Stimulated activated CD4-positive, alpha-beta T cell treated with anti-CD3 and anti-CD28 coated beads, TNF-alpha, amount 100 ng/mL, for 1 hour (primary cell): ENCODE measurements around the gene SCGN.

Experiments used
- DNase-seq, 3 donors: peaks; one replicate each; pipeline ENCODE4 v3.0.0-alpha.2; 2020; ENCODE audit warnings: low read depth in 3 of 3, low spot score in 1 of 3

SCGN gene

GRCh38 chr6:25652007-25652515, at the start of gene SCGN:
SCGN (plus strand) TSS chr6:25652215; CDS start chr6:25652404, 189 bp downstream.
- DNase-seq: peak in 1 of 3 donors; percentile 12

GRCh38 chr6:25602674-25602982, 49.4 kb upstream of the SCGN start:
- DNase-seq: no peak

- DNase-seq: no peak
Observed at GRCh38 chr6:25603251-25603650, 48.8 kb upstream of the SCGN start.

- DNase-seq: no peak
Observed at GRCh38 chr6:25606151-25606550, 45.9 kb upstream of the SCGN start.

- no peak for DNase-seq
Observed at GRCh38 chr6:25608558-25609174, 43.3 kb upstream of the SCGN start.

- no peak for DNase-seq
Observed at GRCh38 chr6:25612666-25613065, 39.3 kb upstream of the SCGN start.

GRCh38 chr6:25613415-25613814, 38.6 kb upstream of the SCGN start:
- DNase-seq: no peak

GRCh38 chr6:25614052-25614451, 38.0 kb upstream of the SCGN start:
- no peak for DNase-seq

GRCh38 chr6:25615471-25615870, 36.5 kb upstream of the SCGN start:
- no peak for DNase-seq

GRCh38 chr6:25617997-25618396, 34.0 kb upstream of the SCGN start:
- DNase-seq: no peak

GRCh38 chr6:25619217-25619616, 32.8 kb upstream of the SCGN start:
- no peak for DNase-seq

GRCh38 chr6:25620391-25620790, 31.6 kb upstream of the SCGN start:
- DNase-seq: no peak

- DNase-seq: no peak
Observed at GRCh38 chr6:25623065-25623464, 28.9 kb upstream of the SCGN start.

GRCh38 chr6:25623879-25624278, 28.1 kb upstream of the SCGN start:
- no peak for DNase-seq

- no peak for DNase-seq
Observed at GRCh38 chr6:25627001-25627400, 25.0 kb upstream of the SCGN start.

GRCh38 chr6:25628471-25629197, 23.4 kb upstream of the SCGN start:
- no peak for DNase-seq

GRCh38 chr6:25629198-25629576, 22.8 kb upstream of the SCGN start:
- no peak for DNase-seq

GRCh38 chr6:25630508-25631278, 21.3 kb upstream of the SCGN start:
- DNase-seq: no peak

- DNase-seq: no peak
Observed at GRCh38 chr6:25635886-25636317, 16.1 kb upstream of the SCGN start.

- no peak for DNase-seq
Observed at GRCh38 chr6:25637211-25637610, 14.8 kb upstream of the SCGN start.

GRCh38 chr6:25637960-25638434, 14.0 kb upstream of the SCGN start:
- no peak for DNase-seq

- DNase-seq: no peak
Observed at GRCh38 chr6:25639653-25640052, 12.4 kb upstream of the SCGN start.
